HL-60 (cell line): ENCODE results near the gene THSD7A.

Source experiments
- DNase-seq, 2 experiments: peaks; one replicate each; pipeline ENCODE4 v3.0.0-alpha.2; 2010 to 2020; ENCODE audit warnings: low read depth in 1 of 2, low spot score in 1 of 2
- H3K27ac ChIP-seq: fragments of 250-450 bp; sonication (Bioruptor Pico); replicated peaks from 2 replicates; pipeline ENCODE4 v1.5.1; 2020; ENCODE audit warnings: mild to moderate bottlenecking, moderate library complexity
- H3K27me3 ChIP-seq: fragments of 250-450 bp; sonication (Bioruptor Pico); 2 replicates; pipeline ENCODE4 v1.5.1; 2021; ENCODE audit warnings: mild to moderate bottlenecking, moderate library complexity; ENCODE audit not compliant: insufficient read depth, poor library complexity, severe bottlenecking
- H3K4me3 ChIP-seq: replicated peaks from 2 replicates; pipeline ENCODE4 v1.5.1; 2011; ENCODE audit warnings: mild to moderate bottlenecking, control low read depth, low read length; ENCODE audit not compliant: insufficient read depth
- CTCF ChIP-seq: IDR thresholded peaks from one replicate; pipeline ENCODE4 v1.5.1; 2011; ENCODE audit warnings: low read length, control low read depth, inconsistent platforms; ENCODE audit not compliant: insufficient read depth
- GABPA ChIP-seq: IDR thresholded peaks from 2 replicates; pipeline ENCODE4 v1.6.1; 2012; ENCODE audit warnings: low read depth
- POLR2AphosphoS5 ChIP-seq: IDR thresholded peaks from 2 replicates; pipeline ENCODE4 v1.6.1; 2012; ENCODE audit warnings: low read depth
- REST ChIP-seq: IDR thresholded peaks from 2 replicates; pipeline ENCODE4 v1.6.1; 2012; ENCODE audit warnings: low read depth; ENCODE audit not compliant: insufficient replicate concordance
- SPI1 ChIP-seq: IDR thresholded peaks from 2 replicates; pipeline ENCODE4 v1.6.1; 2012; ENCODE audit warnings: low read depth, mild to moderate bottlenecking, borderline replicate concordance

The THSD7A gene

DNA sequence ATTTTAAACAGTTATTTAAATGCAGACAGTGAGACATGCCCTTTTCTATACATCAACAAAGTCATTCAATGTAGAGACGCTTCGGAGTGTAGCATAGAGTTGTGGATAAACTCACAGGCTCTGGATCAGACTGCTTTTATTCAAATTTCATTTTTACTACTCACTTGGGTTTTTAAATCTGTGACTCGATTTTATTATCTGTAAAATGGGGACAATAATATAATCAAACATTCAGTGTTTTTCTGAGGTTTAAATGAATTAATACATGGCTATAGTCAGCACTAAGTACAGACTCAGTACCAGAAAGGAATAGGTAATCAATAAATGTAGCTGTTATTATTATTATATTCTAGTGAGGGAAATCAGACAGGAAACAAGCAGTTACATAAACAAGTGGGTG, 43.4 kb downstream of the THSD7A start:
- H3K4me3 ChIP-seq = no peak overlapping the region
- DNase-seq = no peak
- no peak overlapping the region for H3K27ac ChIP-seq
- H3K27me3 ChIP-seq = no peaks in the 10 kb centered on the region
- TF ChIP-seq SPI1 (no peak), POLR2AphosphoS5 (no peak), REST (no peak), GABPA (no peak), CTCF (no peak)

GRCh38 chr7:11787534-11787933, 44.5 kb downstream of the THSD7A start:
- DNase-seq = no peak
- H3K27me3 ChIP-seq = no peaks in the 10 kb centered on the region
- H3K4me3 ChIP-seq = no peak overlapping the region
- no peak overlapping the region for H3K27ac ChIP-seq
- TF ChIP-seq SPI1 (no peak), REST (no peak), CTCF (no peak), GABPA (no peak), POLR2AphosphoS5 (no peak)

GRCh38 chr7:11786186-11786585, 45.8 kb downstream of the THSD7A start:
- TF ChIP-seq GABPA (no peak), SPI1 (no peak), POLR2AphosphoS5 (no peak), CTCF (no peak), REST (no peak)
- Histone ChIP-seq H3K27ac (no peak overlapping the region), H3K4me3 (no peak overlapping the region), H3K27me3 (no peaks in the 10 kb centered on the region)
- no peak for DNase-seq
